ENCODE measurements around the gene NCOA7. TPM values are rescaled to one million over a fixed set of nuclear protein-coding genes. Genes with fewer than 3 reads are reported as not detected.

NCOA7 gene
- total RNA-seq, 3 donors from 2014 or later, result 47.8 to 58.8 (median 57.8) TPM

GRCh38 chr6:125823180-125823579, 32.4 kb downstream of the NCOA7 start:
- Mint-ChIP-seq H3K27me3 (ENCODE audit: low read depth) (no peaks in the 10 kb centered on the region), H3K9me3 (peaks cover 3% of the 10 kb centered on the region), H3K4me3 (no peak overlapping the region), H3K36me3 (ENCODE audit: insufficient read depth) (peaks cover 35% of the 10 kb centered on the region), H3K4me1 (ENCODE audit: low read depth) (peaks cover 47% of the 10 kb centered on the region)
- DNase-seq (no peak), ATAC-seq (no peak)

- no peak overlapping the region for H3K4me3 Mint-ChIP-seq
- H3K27me3 Mint-ChIP-seq (ENCODE audit: low read depth), result no peaks in the 10 kb centered on the region
- DNase-seq, result no peak
- peaks cover 48% of the 10 kb centered on the region for H3K4me1 Mint-ChIP-seq (ENCODE audit: low read depth)
- no peak for ATAC-seq
- peaks cover 3% of the 10 kb centered on the region for H3K9me3 Mint-ChIP-seq
- H3K36me3 Mint-ChIP-seq (ENCODE audit: insufficient read depth), result peaks cover 26% of the 10 kb centered on the region
Measured at GRCh38 chr6:125824946-125825771, 34.4 kb downstream of the NCOA7 start.

- peaks cover 20% of the 10 kb centered on the region for H3K36me3 Mint-ChIP-seq (ENCODE audit: insufficient read depth)
- DNase-seq, result no peak
- H3K27me3 Mint-ChIP-seq (ENCODE audit: low read depth), result no peaks in the 10 kb centered on the region
- H3K9me3 Mint-ChIP-seq, result peaks cover 3% of the 10 kb centered on the region
- H3K4me1 Mint-ChIP-seq (ENCODE audit: low read depth), result peaks cover 56% of the 10 kb centered on the region
- no peak for ATAC-seq
- H3K4me3 Mint-ChIP-seq, result no peak overlapping the region
Measured at GRCh38 chr6:125826695-125827463, 36.1 kb downstream of the NCOA7 start.

- no peak overlapping the region for H3K4me3 Mint-ChIP-seq
- peaks cover 18% of the 10 kb centered on the region for H3K36me3 Mint-ChIP-seq (ENCODE audit: insufficient read depth)
- no peak for DNase-seq
- ATAC-seq, result no peak
- H3K27me3 Mint-ChIP-seq (ENCODE audit: low read depth), result no peaks in the 10 kb centered on the region
- peaks cover 3% of the 10 kb centered on the region for H3K9me3 Mint-ChIP-seq
- H3K4me1 Mint-ChIP-seq (ENCODE audit: low read depth), result peaks cover 62% of the 10 kb centered on the region
Measured at GRCh38 chr6:125827788-125828320, 37.1 kb downstream of the NCOA7 start.

GRCh38 chr6:125828476-125829039, 37.8 kb downstream of the NCOA7 start:
- no peak for DNase-seq
- no peak for ATAC-seq
- Mint-ChIP-seq H3K9me3 (peaks cover 3% of the 10 kb centered on the region), H3K4me1 (ENCODE audit: low read depth) (peaks cover 68% of the 10 kb centered on the region), H3K4me3 (no peak overlapping the region), H3K27me3 (ENCODE audit: low read depth) (no peaks in the 10 kb centered on the region), H3K36me3 (ENCODE audit: insufficient read depth) (peaks cover 18% of the 10 kb centered on the region)

- Mint-ChIP-seq H3K4me3 (no peak overlapping the region), H3K27me3 (ENCODE audit: low read depth) (no peaks in the 10 kb centered on the region), H3K36me3 (ENCODE audit: insufficient read depth) (peaks cover 18% of the 10 kb centered on the region), H3K4me1 (ENCODE audit: low read depth) (peaks cover 75% of the 10 kb centered on the region), H3K9me3 (peaks cover 3% of the 10 kb centered on the region)
- ATAC-seq, result peak; percentile 48 to 49
- DNase-seq, result no peak
Measured at GRCh38 chr6:125829433-125829832, 38.7 kb downstream of the NCOA7 start.

GRCh38 chr6:125831659-125832058, 40.9 kb downstream of the NCOA7 start:
- ATAC-seq (no peak), DNase-seq (no peak)
- Mint-ChIP-seq H3K27me3 (ENCODE audit: low read depth) (no peaks in the 10 kb centered on the region), H3K4me1 (ENCODE audit: low read depth) (peaks cover 76% of the 10 kb centered on the region), H3K9me3 (peaks cover under 1% of the 10 kb centered on the region), H3K4me3 (peak overlapping the region; percentile 56), H3K36me3 (ENCODE audit: insufficient read depth) (peaks cover 11% of the 10 kb centered on the region)

- Mint-ChIP-seq H3K36me3 (ENCODE audit: insufficient read depth) (peaks cover 6% of the 10 kb centered on the region), H3K4me1 (ENCODE audit: low read depth) (peaks cover 70% of the 10 kb centered on the region), H3K27me3 (ENCODE audit: low read depth) (no peaks in the 10 kb centered on the region), H3K4me3 (peak overlapping the region; percentile 56), H3K9me3 (no peaks in the 10 kb centered on the region)
- no peak for DNase-seq
- ATAC-seq, result no peak
Measured at GRCh38 chr6:125832391-125833117, 41.8 kb downstream of the NCOA7 start.

- peaks cover 58% of the 10 kb centered on the region for H3K4me1 Mint-ChIP-seq (ENCODE audit: low read depth)
- no peaks in the 10 kb centered on the region for H3K27me3 Mint-ChIP-seq (ENCODE audit: low read depth)
- no peak for ATAC-seq
- peaks cover 15% of the 10 kb centered on the region for H3K36me3 Mint-ChIP-seq (ENCODE audit: insufficient read depth)
- no peaks in the 10 kb centered on the region for H3K9me3 Mint-ChIP-seq
- no peak for DNase-seq
- no peak overlapping the region for H3K4me3 Mint-ChIP-seq
Measured at GRCh38 chr6:125834348-125834747, 43.6 kb downstream of the NCOA7 start.

- Mint-ChIP-seq H3K4me3 (no peak overlapping the region), H3K9me3 (no peaks in the 10 kb centered on the region), H3K36me3 (ENCODE audit: insufficient read depth) (peaks cover 15% of the 10 kb centered on the region), H3K27me3 (ENCODE audit: low read depth) (no peaks in the 10 kb centered on the region), H3K4me1 (ENCODE audit: low read depth) (peaks cover 49% of the 10 kb centered on the region)
- ATAC-seq, result no peak
- no peak for DNase-seq
Measured at GRCh38 chr6:125835221-125835744, 44.5 kb downstream of the NCOA7 start.

- no peak for DNase-seq
- Mint-ChIP-seq H3K9me3 (no peaks in the 10 kb centered on the region), H3K27me3 (ENCODE audit: low read depth) (no peaks in the 10 kb centered on the region), H3K4me3 (no peak overlapping the region), H3K36me3 (ENCODE audit: insufficient read depth) (peaks cover 15% of the 10 kb centered on the region), H3K4me1 (ENCODE audit: low read depth) (peaks cover 39% of the 10 kb centered on the region)
- no peak for ATAC-seq
Measured at GRCh38 chr6:125836466-125836865, 45.7 kb downstream of the NCOA7 start.

- peaks cover 21% of the 10 kb centered on the region for H3K4me1 Mint-ChIP-seq (ENCODE audit: low read depth)
- ATAC-seq (no peak), DNase-seq (no peak)
- no peaks in the 10 kb centered on the region for H3K27me3 Mint-ChIP-seq (ENCODE audit: low read depth)
- no peak overlapping the region for H3K4me3 Mint-ChIP-seq
- peaks cover 12% of the 10 kb centered on the region for H3K36me3 Mint-ChIP-seq (ENCODE audit: insufficient read depth)
- H3K9me3 Mint-ChIP-seq, result no peaks in the 10 kb centered on the region
Measured at GRCh38 chr6:125839471-125839870, 48.7 kb downstream of the NCOA7 start.

GRCh38 chr6:125839879-125840278, 49.1 kb downstream of the NCOA7 start:
- H3K9me3 Mint-ChIP-seq, result no peaks in the 10 kb centered on the region
- H3K27me3 Mint-ChIP-seq (ENCODE audit: low read depth), result no peaks in the 10 kb centered on the region
- no peak for DNase-seq
- H3K4me3 Mint-ChIP-seq, result no peak overlapping the region
- peaks cover 19% of the 10 kb centered on the region for H3K4me1 Mint-ChIP-seq (ENCODE audit: low read depth)
- no peak for ATAC-seq
- peaks cover 12% of the 10 kb centered on the region for H3K36me3 Mint-ChIP-seq (ENCODE audit: insufficient read depth)

Data from activated T-cell treated with anti-CD3 and anti-CD28 coated beads, Interleukin-2, amount 50 U/mL, for 4 hours (primary cell).